C4-2B (cell line): ENCODE data around the gene ACADVL.

Source experiments
- ZFX ChIP-seq: fragments of 450-650 bp; IDR thresholded peaks from 2 replicates; pipeline ENCODE4 v1.6.1; 2017
- TF ChIP-seq, protein P1 (sequence below): fragments of 450-650 bp; conservative IDR thresholded peaks from 2 replicates; pipeline ENCODE4 v1.5.1; 2017; ENCODE audit warnings: mild to moderate bottlenecking

GRCh38 chr17:7217113-7217987 is 2.4 kb upstream of the ACADVL start:
- TF ChIP-seq, protein P1, sequence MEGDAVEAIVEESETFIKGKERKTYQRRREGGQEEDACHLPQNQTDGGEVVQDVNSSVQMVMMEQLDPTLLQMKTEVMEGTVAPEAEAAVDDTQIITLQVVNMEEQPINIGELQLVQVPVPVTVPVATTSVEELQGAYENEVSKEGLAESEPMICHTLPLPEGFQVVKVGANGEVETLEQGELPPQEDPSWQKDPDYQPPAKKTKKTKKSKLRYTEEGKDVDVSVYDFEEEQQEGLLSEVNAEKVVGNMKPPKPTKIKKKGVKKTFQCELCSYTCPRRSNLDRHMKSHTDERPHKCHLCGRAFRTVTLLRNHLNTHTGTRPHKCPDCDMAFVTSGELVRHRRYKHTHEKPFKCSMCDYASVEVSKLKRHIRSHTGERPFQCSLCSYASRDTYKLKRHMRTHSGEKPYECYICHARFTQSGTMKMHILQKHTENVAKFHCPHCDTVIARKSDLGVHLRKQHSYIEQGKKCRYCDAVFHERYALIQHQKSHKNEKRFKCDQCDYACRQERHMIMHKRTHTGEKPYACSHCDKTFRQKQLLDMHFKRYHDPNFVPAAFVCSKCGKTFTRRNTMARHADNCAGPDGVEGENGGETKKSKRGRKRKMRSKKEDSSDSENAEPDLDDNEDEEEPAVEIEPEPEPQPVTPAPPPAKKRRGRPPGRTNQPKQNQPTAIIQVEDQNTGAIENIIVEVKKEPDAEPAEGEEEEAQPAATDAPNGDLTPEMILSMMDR = no peak
- no peak for TF ChIP-seq ZFX
